Measurements from ENCODE around the gene FAM219A.
A peak's percentile ranks its signal among the peaks of the same experiment; 100 is the strongest.

FAM219A gene

GRCh38 chr9:34463098-34463900 is 4.9 kb upstream of the FAM219A start:
- no peak overlapping the region for H3K27ac ChIP-seq (ENCODE audit: low read depth in 2 of 2, low read length in 2 of 2)

GRCh38 chr9:34459941-34460340 is 1.6 kb upstream of the FAM219A start:
- H3K9me3 ChIP-seq (ENCODE audit: control insufficient read depth in 2 of 2, low read length in 2 of 2): no peaks in the 10 kb centered on the region
- no peak overlapping the region for H3K9ac ChIP-seq (ENCODE audit: low read depth in 1 of 2, low read length in 2 of 2)
- H3K36me3 ChIP-seq (ENCODE audit: control insufficient read depth in 2 of 2, insufficient read depth in 2 of 2, low read length in 2 of 2): no peaks in the 10 kb centered on the region
- H3K27me3 ChIP-seq (ENCODE audit: control insufficient read depth in 2 of 2, insufficient read depth in 2 of 2, low read length in 2 of 2): peaks cover 0 to 5% of the 10 kb centered on the region in 2 donors
- peaks cover 17 to 18% of the 10 kb centered on the region in 2 donors for H3K4me1 ChIP-seq (ENCODE audit: control insufficient read depth in 2 of 2, insufficient read depth in 2 of 2, low read length in 2 of 2)
- H3K4me3 ChIP-seq (ENCODE audit: low read length in 2 of 2): no peak overlapping the region
- H3K27ac ChIP-seq (ENCODE audit: low read depth in 2 of 2, low read length in 2 of 2): no peak overlapping the region

More at GRCh38 chr9:34463098-34463900, 4.9 kb upstream of the FAM219A start:
- Histone ChIP-seq H3K9ac (ENCODE audit: low read depth in 1 of 2, low read length in 2 of 2) (no peak overlapping the region), H3K36me3 (ENCODE audit: control insufficient read depth in 2 of 2, insufficient read depth in 2 of 2, low read length in 2 of 2) (no peaks in the 10 kb centered on the region), H3K4me1 (ENCODE audit: control insufficient read depth in 2 of 2, insufficient read depth in 2 of 2, low read length in 2 of 2) (peaks cover 4 to 5% of the 10 kb centered on the region in 2 donors), H3K4me3 (ENCODE audit: low read length in 2 of 2) (no peak overlapping the region), H3K27me3 (ENCODE audit: control insufficient read depth in 2 of 2, insufficient read depth in 2 of 2, low read length in 2 of 2) (no peaks in the 10 kb centered on the region), H3K9me3 (ENCODE audit: control insufficient read depth in 2 of 2, low read length in 2 of 2) (no peaks in the 10 kb centered on the region)

GRCh38 chr9:34459356-34459755 is 986 bp upstream of the FAM219A start:
- Histone ChIP-seq H3K4me3 (ENCODE audit: low read length in 2 of 2) (no peak overlapping the region), H3K4me1 (ENCODE audit: control insufficient read depth in 2 of 2, insufficient read depth in 2 of 2, low read length in 2 of 2) (peaks cover 17 to 18% of the 10 kb centered on the region in 2 donors), H3K36me3 (ENCODE audit: control insufficient read depth in 2 of 2, insufficient read depth in 2 of 2, low read length in 2 of 2) (no peaks in the 10 kb centered on the region), H3K9ac (ENCODE audit: low read depth in 1 of 2, low read length in 2 of 2) (no peak overlapping the region), H3K27me3 (ENCODE audit: control insufficient read depth in 2 of 2, insufficient read depth in 2 of 2, low read length in 2 of 2) (peaks cover 0 to 5% of the 10 kb centered on the region in 2 donors), H3K9me3 (ENCODE audit: control insufficient read depth in 2 of 2, low read length in 2 of 2) (no peaks in the 10 kb centered on the region), H3K27ac (ENCODE audit: low read depth in 2 of 2, low read length in 2 of 2) (no peak overlapping the region)

GRCh38 chr9:34458959-34459340 is 580 bp upstream of the FAM219A start:
- no peak overlapping the region for H3K9ac ChIP-seq (ENCODE audit: low read depth in 1 of 2, low read length in 2 of 2)
- H3K9me3 ChIP-seq (ENCODE audit: control insufficient read depth in 2 of 2, low read length in 2 of 2): no peaks in the 10 kb centered on the region
- H3K4me3 ChIP-seq (ENCODE audit: low read length in 2 of 2): peak overlapping the region; percentile 62 to 63
- H3K4me1 ChIP-seq (ENCODE audit: control insufficient read depth in 2 of 2, insufficient read depth in 2 of 2, low read length in 2 of 2): peaks cover 17 to 18% of the 10 kb centered on the region in 2 donors
- H3K27ac ChIP-seq (ENCODE audit: low read depth in 2 of 2, low read length in 2 of 2): no peak overlapping the region
- no peaks in the 10 kb centered on the region for H3K36me3 ChIP-seq (ENCODE audit: control insufficient read depth in 2 of 2, insufficient read depth in 2 of 2, low read length in 2 of 2)
- H3K27me3 ChIP-seq (ENCODE audit: control insufficient read depth in 2 of 2, insufficient read depth in 2 of 2, low read length in 2 of 2): peaks cover 0 to 5% of the 10 kb centered on the region in 2 donors

- peaks cover 17 to 18% of the 10 kb centered on the region in 2 donors for H3K4me1 ChIP-seq (ENCODE audit: control insufficient read depth in 2 of 2, insufficient read depth in 2 of 2, low read length in 2 of 2)
- H3K27ac ChIP-seq (ENCODE audit: low read depth in 2 of 2, low read length in 2 of 2): peak overlapping the region; percentile 43 to 48
- peak overlapping the region; percentile 70 to 71 for H3K4me3 ChIP-seq (ENCODE audit: low read length in 2 of 2)
Observed at GRCh38 chr9:34457266-34458012, 931 bp downstream of the FAM219A start.

GRCh38 chr9:34456746-34457145 is 1.6 kb downstream of the FAM219A start:
- Histone ChIP-seq H3K36me3 (ENCODE audit: control insufficient read depth in 2 of 2, insufficient read depth in 2 of 2, low read length in 2 of 2) (no peaks in the 10 kb centered on the region), H3K27ac (ENCODE audit: low read depth in 2 of 2, low read length in 2 of 2) (no peak overlapping the region), H3K4me3 (ENCODE audit: low read length in 2 of 2) (peak overlapping the region; percentile 70 to 71), H3K9ac (ENCODE audit: low read depth in 1 of 2, low read length in 2 of 2) (peak overlapping the region; percentile 11 to 65), H3K4me1 (ENCODE audit: control insufficient read depth in 2 of 2, insufficient read depth in 2 of 2, low read length in 2 of 2) (peaks cover 17 to 18% of the 10 kb centered on the region in 2 donors), H3K27me3 (ENCODE audit: control insufficient read depth in 2 of 2, insufficient read depth in 2 of 2, low read length in 2 of 2) (peaks cover 0 to 5% of the 10 kb centered on the region in 2 donors), H3K9me3 (ENCODE audit: control insufficient read depth in 2 of 2, low read length in 2 of 2) (no peaks in the 10 kb centered on the region)

More at GRCh38 chr9:34457266-34458012, 931 bp downstream of the FAM219A start:
- peak overlapping the region; percentile 57 to 65 for H3K9ac ChIP-seq (ENCODE audit: low read depth in 1 of 2, low read length in 2 of 2)
- H3K27me3 ChIP-seq (ENCODE audit: control insufficient read depth in 2 of 2, insufficient read depth in 2 of 2, low read length in 2 of 2): peaks cover 0 to 5% of the 10 kb centered on the region in 2 donors
- H3K36me3 ChIP-seq (ENCODE audit: control insufficient read depth in 2 of 2, insufficient read depth in 2 of 2, low read length in 2 of 2): no peaks in the 10 kb centered on the region
- H3K9me3 ChIP-seq (ENCODE audit: control insufficient read depth in 2 of 2, low read length in 2 of 2): no peaks in the 10 kb centered on the region

GRCh38 chr9:34456151-34456550 is 2.2 kb downstream of the FAM219A start:
- Histone ChIP-seq H3K4me3 (ENCODE audit: low read length in 2 of 2) (no peak overlapping the region), H3K9me3 (ENCODE audit: control insufficient read depth in 2 of 2, low read length in 2 of 2) (no peaks in the 10 kb centered on the region), H3K4me1 (ENCODE audit: control insufficient read depth in 2 of 2, insufficient read depth in 2 of 2, low read length in 2 of 2) (peaks cover 17 to 18% of the 10 kb centered on the region in 2 donors), H3K27me3 (ENCODE audit: control insufficient read depth in 2 of 2, insufficient read depth in 2 of 2, low read length in 2 of 2) (peaks cover 0 to 5% of the 10 kb centered on the region in 2 donors), H3K36me3 (ENCODE audit: control insufficient read depth in 2 of 2, insufficient read depth in 2 of 2, low read length in 2 of 2) (no peaks in the 10 kb centered on the region), H3K27ac (ENCODE audit: low read depth in 2 of 2, low read length in 2 of 2) (no peak overlapping the region), H3K9ac (ENCODE audit: low read depth in 1 of 2, low read length in 2 of 2) (no peak overlapping the region)

DNA sequence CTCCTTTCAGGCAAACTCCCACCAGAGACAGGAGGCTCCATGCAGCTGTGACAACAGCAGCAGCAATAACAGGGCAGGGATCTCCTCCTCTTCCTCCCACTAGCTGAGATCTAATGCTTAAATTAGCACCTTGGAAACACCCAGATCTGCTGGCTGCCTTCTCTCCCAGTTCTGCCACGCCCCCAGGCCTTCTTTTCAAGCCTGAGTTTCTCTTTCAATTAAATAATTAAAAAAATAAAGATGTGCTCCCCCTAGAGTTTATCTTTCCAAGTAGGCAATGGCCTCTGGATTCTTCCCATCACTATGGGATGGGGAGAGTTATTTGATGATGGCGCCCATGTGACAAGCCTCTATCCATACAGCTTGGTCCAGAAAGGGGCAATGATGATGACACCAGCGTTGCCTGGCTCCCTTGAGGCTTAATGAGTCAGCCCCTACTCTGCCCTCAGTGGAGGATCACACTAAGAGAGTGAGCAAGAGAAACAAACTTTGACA is 3.8 kb downstream of the FAM219A start:
- Histone ChIP-seq H3K27me3 (ENCODE audit: control insufficient read depth in 2 of 2, insufficient read depth in 2 of 2, low read length in 2 of 2) (peaks cover 0 to 5% of the 10 kb centered on the region in 2 donors), H3K9ac (ENCODE audit: low read depth in 1 of 2, low read length in 2 of 2) (no peak overlapping the region), H3K4me1 (ENCODE audit: control insufficient read depth in 2 of 2, insufficient read depth in 2 of 2, low read length in 2 of 2) (peaks cover 17 to 18% of the 10 kb centered on the region in 2 donors), H3K27ac (ENCODE audit: low read depth in 2 of 2, low read length in 2 of 2) (no peak overlapping the region), H3K4me3 (ENCODE audit: low read length in 2 of 2) (no peak overlapping the region), H3K36me3 (ENCODE audit: control insufficient read depth in 2 of 2, insufficient read depth in 2 of 2, low read length in 2 of 2) (no peaks in the 10 kb centered on the region), H3K9me3 (ENCODE audit: control insufficient read depth in 2 of 2, low read length in 2 of 2) (no peaks in the 10 kb centered on the region)

- Histone ChIP-seq H3K9me3 (ENCODE audit: control insufficient read depth in 2 of 2, low read length in 2 of 2) (no peaks in the 10 kb centered on the region), H3K4me1 (ENCODE audit: control insufficient read depth in 2 of 2, insufficient read depth in 2 of 2, low read length in 2 of 2) (peaks cover 9 to 11% of the 10 kb centered on the region in 2 donors), H3K4me3 (ENCODE audit: low read length in 2 of 2) (no peak overlapping the region), H3K27me3 (ENCODE audit: control insufficient read depth in 2 of 2, insufficient read depth in 2 of 2, low read length in 2 of 2) (peaks cover 0 to 5% of the 10 kb centered on the region in 2 donors), H3K9ac (ENCODE audit: low read depth in 1 of 2, low read length in 2 of 2) (no peak overlapping the region), H3K27ac (ENCODE audit: low read depth in 2 of 2, low read length in 2 of 2) (no peak overlapping the region), H3K36me3 (ENCODE audit: control insufficient read depth in 2 of 2, insufficient read depth in 2 of 2, low read length in 2 of 2) (no peaks in the 10 kb centered on the region)
Observed at GRCh38 chr9:34452568-34452967, 5.8 kb downstream of the FAM219A start.

GRCh38 chr9:34451545-34451944 is 6.8 kb downstream of the FAM219A start:
- no peak overlapping the region for H3K9ac ChIP-seq (ENCODE audit: low read depth in 1 of 2, low read length in 2 of 2)

More at GRCh38 chr9:34451545-34451944, 6.8 kb downstream of the FAM219A start:
- Histone ChIP-seq H3K27me3 (ENCODE audit: control insufficient read depth in 2 of 2, insufficient read depth in 2 of 2, low read length in 2 of 2) (no peaks in the 10 kb centered on the region), H3K9me3 (ENCODE audit: control insufficient read depth in 2 of 2, low read length in 2 of 2) (no peaks in the 10 kb centered on the region), H3K36me3 (ENCODE audit: control insufficient read depth in 2 of 2, insufficient read depth in 2 of 2, low read length in 2 of 2) (no peaks in the 10 kb centered on the region), H3K4me1 (ENCODE audit: control insufficient read depth in 2 of 2, insufficient read depth in 2 of 2, low read length in 2 of 2) (peaks cover 0 to under 1% of the 10 kb centered on the region in 2 donors), H3K27ac (ENCODE audit: low read depth in 2 of 2, low read length in 2 of 2) (no peak overlapping the region), H3K4me3 (ENCODE audit: low read length in 2 of 2) (no peak overlapping the region)
